ENCODE results near the gene EVX2. TPM values are rescaled to one million over a fixed set of nuclear protein-coding genes. Genes with fewer than 3 reads are reported as not detected.

Gene EVX2
- total RNA-seq, 5 donors from 2014 or later (not counting 1 experiment from before 2014, with no cell fraction given), result not detected

- Mint-ChIP-seq H3K36me3 (no peaks in the 10 kb centered on the region), H3K9me3 (peaks cover 0 to 3% (median 0%) of the 10 kb centered on the region in 3 donors), H3K4me3 (peak overlapping the region; percentile 66 to 75 (median 71)), H3K27ac (peak overlapping the region in 1 of 2 donors; percentile 69), H3K4me1 (peaks cover 26 to 29% (median 27%) of the 10 kb centered on the region in 3 donors), H3K27me3 (peaks cover 80 to 88% of the 10 kb centered on the region in 2 donors)
- ATAC-seq (replicated peaks in 1 of 4) (peak; percentile 68 to 81 (median 76)), DNase-seq (peak in 27 of 35 experiments; percentile 21 to 75 (median 38))
- no peak overlapping the region for H3K27ac ChIP-seq (ENCODE audit: low read length)
- WGBS (ENCODE audit: insufficient coverage), result under 1% methylated on average over 29 of the region's 45 CpGs
- peaks cover 8 to 27% of the 10 kb centered on the region in 2 experiments for H3K4me1 ChIP-seq (ENCODE audit: control insufficient read depth in 1 of 2, extremely low read depth in 1 of 2, insufficient read depth in 2 of 2, low read length in 2 of 2)
- CTCF ChIA-PET, result interaction anchor here (0.5 to 4.1 kb wide), 15 partner anchors 8 to 1400 kb away, joined by 3 to 46 read pairs (median 3); no protein-coding TSS in a partner anchor
- peak overlapping the region; percentile 36 to 70 for H3K4me3 ChIP-seq (ENCODE audit: control insufficient read depth in 1 of 2, extremely low read depth in 1 of 2, low read length in 1 of 2)
- no peaks in the 10 kb centered on the region for H3K9me3 ChIP-seq
- H3K27me3 ChIP-seq (replicated peaks in 1 of 2; ENCODE audit: control insufficient read depth in 2 of 2, extremely low read depth in 1 of 2, insufficient read depth in 2 of 2, low read length in 1 of 2), result peaks cover 30 to 81% of the 10 kb centered on the region in 2 experiments
- POLR2A ChIA-PET, result no interaction called here
- no peaks in the 10 kb centered on the region for H3K36me3 ChIP-seq (ENCODE audit: control insufficient read depth in 2 of 2, extremely low read depth in 1 of 2, insufficient read depth in 1 of 2, low read length in 1 of 2)
Observed at GRCh38 chr2:176096986-176097819, 13.4 kb upstream of the EVX2 start.

GRCh38 chr2:176096243-176096985, 12.7 kb upstream of the EVX2 start:
- Mint-ChIP-seq H3K4me1 (peaks cover 34 to 37% (median 34%) of the 10 kb centered on the region in 3 donors), H3K27ac (peak overlapping the region in 1 of 2 donors; percentile 39), H3K9me3 (peaks cover 0 to 3% (median 0%) of the 10 kb centered on the region in 3 donors), H3K27me3 (peaks cover 81 to 88% of the 10 kb centered on the region in 2 donors), H3K36me3 (no peaks in the 10 kb centered on the region), H3K4me3 (peak overlapping the region; percentile 66 to 75 (median 71))
- Histone ChIP-seq H3K36me3 (ENCODE audit: control insufficient read depth in 2 of 2, extremely low read depth in 1 of 2, insufficient read depth in 1 of 2, low read length in 1 of 2) (no peaks in the 10 kb centered on the region), H3K27me3 (replicated peaks in 1 of 2; ENCODE audit: control insufficient read depth in 2 of 2, extremely low read depth in 1 of 2, insufficient read depth in 2 of 2, low read length in 1 of 2) (peaks cover 27 to 82% of the 10 kb centered on the region in 2 experiments), H3K9me3 (no peaks in the 10 kb centered on the region), H3K27ac (ENCODE audit: low read length) (no peak overlapping the region), H3K4me1 (ENCODE audit: control insufficient read depth in 1 of 2, extremely low read depth in 1 of 2, insufficient read depth in 2 of 2, low read length in 2 of 2) (peaks cover 8 to 27% of the 10 kb centered on the region in 2 experiments), H3K4me3 (ENCODE audit: control insufficient read depth in 1 of 2, extremely low read depth in 1 of 2, low read length in 1 of 2) (peak overlapping the region; percentile 36 to 70)
- DNase-seq (peak in 2 of 35 experiments; percentile 4 to 30), ATAC-seq (replicated peaks in 1 of 4) (no peak)
- POLR2A ChIA-PET, result no interaction called here
- WGBS (ENCODE audit: insufficient coverage), result 16% methylated on average over 7 of the region's 16 CpGs
- CTCF ChIA-PET, result interaction anchor here (0.5 to 4.1 kb wide), 10 partner anchors 17 to 1396 kb away, joined by 3 to 46 read pairs (median 4); no protein-coding TSS in a partner anchor

GRCh38 chr2:176095421-176095820, 11.7 kb upstream of the EVX2 start:
- CTCF ChIA-PET, result interaction anchor here (0.7 to 4.1 kb wide), 6 partner anchors 32 to 1395 kb away, joined by 3 to 46 read pairs (median 4); no protein-coding TSS in a partner anchor
- no peak overlapping the region for H3K4me3 ChIP-seq (ENCODE audit: control insufficient read depth in 1 of 2, extremely low read depth in 1 of 2, low read length in 1 of 2)
- Mint-ChIP-seq H3K9me3 (peaks cover 0 to 3% (median 0%) of the 10 kb centered on the region in 3 donors), H3K4me1 (peaks cover 34 to 37% (median 34%) of the 10 kb centered on the region in 3 donors), H3K36me3 (no peaks in the 10 kb centered on the region), H3K27ac (no peak overlapping the region), H3K4me3 (no peak overlapping the region), H3K27me3 (peaks cover 82 to 88% of the 10 kb centered on the region in 2 donors)
- ATAC-seq (replicated peaks in 1 of 4), result no peak
- no peaks in the 10 kb centered on the region for H3K9me3 ChIP-seq
- H3K27me3 ChIP-seq (replicated peaks in 1 of 2; ENCODE audit: control insufficient read depth in 2 of 2, extremely low read depth in 1 of 2, insufficient read depth in 2 of 2, low read length in 1 of 2), result peaks cover 25 to 78% of the 10 kb centered on the region in 2 experiments
- POLR2A ChIA-PET, result interaction anchor here in 1 of 2 donors (0.6 kb wide), 1 partner anchor 1455 kb away, joined by 4 read pairs; no protein-coding TSS in a partner anchor
- peaks cover 8 to 27% of the 10 kb centered on the region in 2 experiments for H3K4me1 ChIP-seq (ENCODE audit: control insufficient read depth in 1 of 2, extremely low read depth in 1 of 2, insufficient read depth in 2 of 2, low read length in 2 of 2)
- no peaks in the 10 kb centered on the region for H3K36me3 ChIP-seq (ENCODE audit: control insufficient read depth in 2 of 2, extremely low read depth in 1 of 2, insufficient read depth in 1 of 2, low read length in 1 of 2)
- DNase-seq, result no peak
- 28% methylated on average over 4 of the region's 5 CpGs for WGBS (ENCODE audit: insufficient coverage)
- no peak overlapping the region for H3K27ac ChIP-seq (ENCODE audit: low read length)

- POLR2A ChIA-PET, result interaction anchor here in 1 of 2 donors (0.7 kb wide), 1 partner anchor 37 kb away, joined by 3 read pairs; no protein-coding TSS in a partner anchor
- WGBS (ENCODE audit: insufficient coverage), result 19% methylated on average over 6 of the region's 12 CpGs
Observed at GRCh38 chr2:176094349-176094748, 10.6 kb upstream of the EVX2 start.

GRCh38 chr2:176093898-176094249, 10.1 kb upstream of the EVX2 start:
- Mint-ChIP-seq H3K27ac (peak overlapping the region in 1 of 2 donors; percentile 71), H3K9me3 (peaks cover 0 to 3% (median 0%) of the 10 kb centered on the region in 3 donors), H3K4me3 (peak overlapping the region in 1 of 3 donors; percentile 62), H3K27me3 (peaks cover 83 to 91% of the 10 kb centered on the region in 2 donors), H3K36me3 (no peaks in the 10 kb centered on the region), H3K4me1 (peaks cover 34 to 37% (median 34%) of the 10 kb centered on the region in 3 donors)
- no peak overlapping the region for H3K4me3 ChIP-seq (ENCODE audit: control insufficient read depth in 1 of 2, extremely low read depth in 1 of 2, low read length in 1 of 2)
- DNase-seq (no peak), ATAC-seq (replicated peaks in 1 of 4) (no peak)
- no peaks in the 10 kb centered on the region for H3K9me3 ChIP-seq
- CTCF ChIA-PET, result interaction anchor here in 1 of 2 donors (0.6 kb wide), 1 partner anchor 17 kb away, joined by 3 read pairs; no protein-coding TSS in a partner anchor
- peaks cover 8 to 27% of the 10 kb centered on the region in 2 experiments for H3K4me1 ChIP-seq (ENCODE audit: control insufficient read depth in 1 of 2, extremely low read depth in 1 of 2, insufficient read depth in 2 of 2, low read length in 2 of 2)
- POLR2A ChIA-PET, result interaction anchor here in 1 of 2 donors (0.7 kb wide), 1 partner anchor 37 kb away, joined by 3 read pairs; no protein-coding TSS in a partner anchor
- no peaks in the 10 kb centered on the region for H3K36me3 ChIP-seq (ENCODE audit: control insufficient read depth in 2 of 2, extremely low read depth in 1 of 2, insufficient read depth in 1 of 2, low read length in 1 of 2)
- no peak overlapping the region for H3K27ac ChIP-seq (ENCODE audit: low read length)
- WGBS (ENCODE audit: insufficient coverage), result 10% methylated on average over 2 of the region's 8 CpGs
- H3K27me3 ChIP-seq (replicated peaks in 1 of 2; ENCODE audit: control insufficient read depth in 2 of 2, extremely low read depth in 1 of 2, insufficient read depth in 2 of 2, low read length in 1 of 2), result peaks cover 34 to 67% of the 10 kb centered on the region in 2 experiments

More at GRCh38 chr2:176094349-176094748, 10.6 kb upstream of the EVX2 start:
- H3K4me3 Mint-ChIP-seq, result peak overlapping the region in 1 of 3 donors; percentile 62
- peaks cover 34 to 37% (median 34%) of the 10 kb centered on the region in 3 donors for H3K4me1 Mint-ChIP-seq
- no peak for ATAC-seq (replicated peaks in 1 of 4)
- peak in 1 of 35 experiments; percentile 4 for DNase-seq
- peak overlapping the region in 1 of 2 donors; percentile 71 for H3K27ac Mint-ChIP-seq
- Histone ChIP-seq H3K9me3 (no peaks in the 10 kb centered on the region), H3K4me1 (ENCODE audit: control insufficient read depth in 1 of 2, extremely low read depth in 1 of 2, insufficient read depth in 2 of 2, low read length in 2 of 2) (peaks cover 8 to 27% of the 10 kb centered on the region in 2 experiments), H3K36me3 (ENCODE audit: control insufficient read depth in 2 of 2, extremely low read depth in 1 of 2, insufficient read depth in 1 of 2, low read length in 1 of 2) (no peaks in the 10 kb centered on the region), H3K4me3 (ENCODE audit: control insufficient read depth in 1 of 2, extremely low read depth in 1 of 2, low read length in 1 of 2) (no peak overlapping the region), H3K27ac (ENCODE audit: low read length) (no peak overlapping the region), H3K27me3 (replicated peaks in 1 of 2; ENCODE audit: control insufficient read depth in 2 of 2, extremely low read depth in 1 of 2, insufficient read depth in 2 of 2, low read length in 1 of 2) (peaks cover 30 to 72% of the 10 kb centered on the region in 2 experiments)
- peaks cover 0 to 3% (median 0%) of the 10 kb centered on the region in 3 donors for H3K9me3 Mint-ChIP-seq
- no peaks in the 10 kb centered on the region for H3K36me3 Mint-ChIP-seq
- CTCF ChIA-PET, result interaction anchor here in 1 of 2 donors (0.6 kb wide), 1 partner anchor 17 kb away, joined by 3 read pairs; no protein-coding TSS in a partner anchor
- H3K27me3 Mint-ChIP-seq, result peaks cover 86 to 91% of the 10 kb centered on the region in 2 donors
